PFSK-1 (cell line): ENCODE data around the gene PALD1.

Source experiments
- FOXP2 ChIP-seq: optimal IDR thresholded peaks from 2 replicates; pipeline ENCODE3; 2011; ENCODE audit warnings: borderline replicate concordance, control low read depth, inconsistent platforms; ENCODE audit not compliant: insufficient read depth; ENCODE audit errors: extremely low read length, extremely low read depth
- POLR2AphosphoS5 ChIP-seq: IDR thresholded peaks from 2 replicates; pipeline ENCODE4 v1.6.1; 2012; ENCODE audit warnings: low read depth, mild to moderate bottlenecking, control low read depth, low read length, moderate library complexity
- REST ChIP-seq, 2 experiments: IDR thresholded peaks; 2 replicates each; pipeline versions ENCODE4 v1.6.1 to v1.8.0; 2011 to 2012; ENCODE audit warnings: low read depth in 2 of 2, low read length in 2 of 2, control low read depth in 1 of 2, inconsistent platforms in 1 of 2, mild to moderate bottlenecking in 1 of 2, moderate library complexity in 1 of 2; ENCODE audit not compliant: insufficient read depth in 1 of 2
- SIN3A ChIP-seq: IDR thresholded peaks from 2 replicates; pipeline ENCODE4 v1.6.1; 2012; ENCODE audit warnings: mild to moderate bottlenecking, low read length, moderate library complexity, borderline replicate concordance; ENCODE audit not compliant: insufficient read depth
- TAF1 ChIP-seq: IDR thresholded peaks from 2 replicates; pipeline ENCODE4 v1.6.1; 2012; ENCODE audit warnings: low read length, control low read depth, borderline replicate concordance; ENCODE audit not compliant: insufficient read depth

The PALD1 gene

GRCh38 chr10:70540789-70541360 is 62.3 kb downstream of the PALD1 start:
- TF ChIP-seq POLR2AphosphoS5 (no peak), REST (IDR thresholded peaks at IDR 0.05; ENCODE audit: insufficient read depth in 1 of 2, low read depth in 2 of 2, low read length in 2 of 2) (no peak), FOXP2 (no peak), SIN3A (no peak), TAF1 (no peak)

GRCh38 chr10:70541736-70542564 is 63.4 kb downstream of the PALD1 start:
- no peak for TF ChIP-seq TAF1
- no peak for TF ChIP-seq SIN3A

- TF ChIP-seq SIN3A (no peak), REST (IDR thresholded peaks at IDR 0.05; ENCODE audit: insufficient read depth in 1 of 2, low read depth in 2 of 2, low read length in 2 of 2) (no peak), TAF1 (no peak), POLR2AphosphoS5 (no peak), FOXP2 (no peak)
Observed at GRCh38 chr10:70542565-70542938, 64.0 kb downstream of the PALD1 start.

GRCh38 chr10:70543911-70544310 is 65.3 kb downstream of the PALD1 start:
- TF ChIP-seq SIN3A (no peak), FOXP2 (no peak), TAF1 (no peak), REST (IDR thresholded peaks at IDR 0.05; ENCODE audit: insufficient read depth in 1 of 2, low read depth in 2 of 2, low read length in 2 of 2) (no peak), POLR2AphosphoS5 (no peak)

- TF ChIP-seq SIN3A = no peak
- TF ChIP-seq FOXP2 = no peak
- no peak for TF ChIP-seq POLR2AphosphoS5
- TF ChIP-seq REST (IDR thresholded peaks at IDR 0.05; ENCODE audit: insufficient read depth in 1 of 2, low read depth in 2 of 2, low read length in 2 of 2) = no peak
- TF ChIP-seq TAF1 = no peak
Observed at GRCh38 chr10:70544431-70545340, 66.1 kb downstream of the PALD1 start.
